Smooth muscle cell (in vitro differentiated cells): ENCODE data around the gene SH3RF1. TPM values are rescaled to one million over a fixed set of nuclear protein-coding genes. Genes with fewer than 3 reads are reported as not detected.

ENCODE experiments used
- DNase-seq: peaks from one replicate; lab custom pipeline; 2025; ENCODE audit not compliant: unreplicated experiment; lab: John Stamatoyannopoulos, UW
- H2AFZ ChIP-seq: fragments of 200-600 bp; sonication (generic); 2 replicates; pipeline ENCODE4 v1.6.0; 2016; ENCODE audit warnings: antibody characterized with exemption, low read depth, mild to moderate bottlenecking
- H3F3A ChIP-seq: fragments of 200-600 bp; sonication (generic); 2 replicates; pipeline ENCODE4 v1.6.0; 2017; ENCODE audit warnings: antibody characterized with exemption, low read depth
- H3K27ac ChIP-seq: fragments of 200-600 bp; sonication (generic); 2 replicates; pipeline ENCODE4 v1.5.1; 2016; ENCODE audit warnings: low read depth, mild to moderate bottlenecking
- H3K27me3 ChIP-seq: fragments of 200-600 bp; sonication (generic); 2 replicates; pipeline ENCODE4 v1.6.1; 2016; ENCODE audit warnings: low read depth, mild to moderate bottlenecking
- H3K36me3 ChIP-seq: fragments of 200-600 bp; sonication (generic); 2 replicates; pipeline ENCODE4 v1.5.1; 2016; ENCODE audit warnings: low read depth
- H3K4me1 ChIP-seq: fragments of 200-600 bp; sonication (generic); 2 replicates; pipeline ENCODE4 v1.5.1; 2016; ENCODE audit warnings: low read depth
- H3K4me2 ChIP-seq: fragments of 200-600 bp; sonication (generic); 2 replicates; pipeline ENCODE4 v1.6.0; 2016; ENCODE audit warnings: mild to moderate bottlenecking
- H3K4me3 ChIP-seq: fragments of 200-600 bp; sonication (generic); 2 replicates; pipeline ENCODE4 v1.5.1; 2016; ENCODE audit warnings: mild to moderate bottlenecking
- H3K79me2 ChIP-seq: fragments of 200-600 bp; sonication (generic); 2 replicates; pipeline ENCODE4 v1.6.0; 2016; ENCODE audit warnings: low read depth, mild to moderate bottlenecking
- H3K9ac ChIP-seq: fragments of 200-600 bp; sonication (generic); 2 replicates; pipeline ENCODE4 v1.6.0; 2016; ENCODE audit warnings: low read depth
- H3K9me3 ChIP-seq: fragments of 200-600 bp; sonication (generic); replicated peaks from 2 replicates; pipeline ENCODE4 v1.5.1; 2016; ENCODE audit warnings: low read depth
- H4K20me1 ChIP-seq: fragments of 200-600 bp; sonication (generic); 2 replicates; pipeline ENCODE4 v1.6.0; 2016; ENCODE audit warnings: low read depth
- CTCF ChIP-seq: fragments of 200-600 bp; sonication (generic); IDR thresholded peaks from 2 replicates; pipeline ENCODE4 v1.5.1; 2017; ENCODE audit warnings: borderline replicate concordance, mild to moderate bottlenecking, antibody characterized with exemption; ENCODE audit not compliant: insufficient read depth, poor library complexity, severe bottlenecking
- WGBS: methylation state at CpG from one replicate; pipeline ENCODE4 v1.1.7; 2016; ENCODE audit warnings: low lambda C conversion rate; 5-methylcytosine and 5-hydroxymethylcytosine counted together
- polyA plus RNA-seq: library from polyadenylated mRNA; unstranded; fragments of >200 nt; fragmentation: Nextera tagmentation; extraction: Ambion mirVana; gene quantifications from 2 replicates; pipeline ENCODE4 v1.2.1, GENCODE V29; 2016
- total RNA-seq: library from RNA; depleted of rRNA; stranded (reverse); fragments of >200 nt; gene quantifications from 2 replicates; pipeline ENCODE4 v1.2.3, GENCODE V29; 2014

Gene SH3RF1
- total and polyA plus RNA-seq, 2 experiments from 2014 or later, result 9.4 to 10.2 TPM

GRCh38 chr4:169132561-169133305 is 138.0 kb downstream of the SH3RF1 start:
- Histone ChIP-seq H3K79me2 (no peaks in the 10 kb centered on the region), H3K9me3 (no peaks in the 10 kb centered on the region), H3K27me3 (no peaks in the 10 kb centered on the region), H3K36me3 (peaks cover 23% of the 10 kb centered on the region), H3K4me3 (no peak overlapping the region), H3K4me2 (no peak overlapping the region), H3K9ac (no peak overlapping the region), H4K20me1 (no peaks in the 10 kb centered on the region), H3K27ac (no peak overlapping the region), H3K4me1 (no peaks in the 10 kb centered on the region), H2AFZ (no peak overlapping the region), H3F3A (no peaks in the 10 kb centered on the region)
- DNase-seq, result no peak
- no peak for TF ChIP-seq CTCF
- WGBS, result 95% methylated on average over 3 of the region's 3 CpGs

- H3K79me2 ChIP-seq, result no peaks in the 10 kb centered on the region
- peaks cover 29% of the 10 kb centered on the region for H3K36me3 ChIP-seq
- H2AFZ ChIP-seq, result no peak overlapping the region
Observed at GRCh38 chr4:169131556-169132208, 139.1 kb downstream of the SH3RF1 start.

GRCh38 chr4:169128902-169129301 is 141.9 kb downstream of the SH3RF1 start:
- Histone ChIP-seq H3K9me3 (no peaks in the 10 kb centered on the region), H4K20me1 (no peaks in the 10 kb centered on the region), H3K4me2 (no peak overlapping the region), H3K4me3 (no peak overlapping the region), H3K79me2 (no peaks in the 10 kb centered on the region), H2AFZ (no peak overlapping the region), H3K36me3 (peaks cover 23% of the 10 kb centered on the region), H3F3A (no peaks in the 10 kb centered on the region), H3K9ac (no peak overlapping the region), H3K27ac (no peak overlapping the region), H3K27me3 (no peaks in the 10 kb centered on the region), H3K4me1 (no peaks in the 10 kb centered on the region)
- no peak for DNase-seq
- WGBS, result 87% methylated on average over 3 of the region's 3 CpGs
- no peak for TF ChIP-seq CTCF

More at GRCh38 chr4:169131556-169132208, 139.1 kb downstream of the SH3RF1 start:
- H3F3A ChIP-seq, result no peaks in the 10 kb centered on the region
- H3K4me1 ChIP-seq, result no peaks in the 10 kb centered on the region
- H3K27ac ChIP-seq, result no peak overlapping the region
- H3K4me3 ChIP-seq, result no peak overlapping the region
- H4K20me1 ChIP-seq, result no peaks in the 10 kb centered on the region
- no peak overlapping the region for H3K4me2 ChIP-seq
- H3K9me3 ChIP-seq, result no peaks in the 10 kb centered on the region
- DNase-seq, result no peak
- H3K27me3 ChIP-seq, result no peaks in the 10 kb centered on the region
- WGBS, result 90% methylated on average over 9 of the region's 9 CpGs
- no peak overlapping the region for H3K9ac ChIP-seq
- no peak for TF ChIP-seq CTCF
